HG03575 (cell line): Measurements from ENCODE around the gene CBLL1.

ENCODE experiments used
- ATAC-seq: cut with Tn5 transposase; IDR thresholded peaks from one replicate; pipeline ENCODE4 v1.9.1; 2021; ENCODE audit not compliant: unreplicated experiment, insufficient number of reproducible peaks, low FRiP score; ENCODE audit errors: extremely low read depth

The CBLL1 gene

DNA sequence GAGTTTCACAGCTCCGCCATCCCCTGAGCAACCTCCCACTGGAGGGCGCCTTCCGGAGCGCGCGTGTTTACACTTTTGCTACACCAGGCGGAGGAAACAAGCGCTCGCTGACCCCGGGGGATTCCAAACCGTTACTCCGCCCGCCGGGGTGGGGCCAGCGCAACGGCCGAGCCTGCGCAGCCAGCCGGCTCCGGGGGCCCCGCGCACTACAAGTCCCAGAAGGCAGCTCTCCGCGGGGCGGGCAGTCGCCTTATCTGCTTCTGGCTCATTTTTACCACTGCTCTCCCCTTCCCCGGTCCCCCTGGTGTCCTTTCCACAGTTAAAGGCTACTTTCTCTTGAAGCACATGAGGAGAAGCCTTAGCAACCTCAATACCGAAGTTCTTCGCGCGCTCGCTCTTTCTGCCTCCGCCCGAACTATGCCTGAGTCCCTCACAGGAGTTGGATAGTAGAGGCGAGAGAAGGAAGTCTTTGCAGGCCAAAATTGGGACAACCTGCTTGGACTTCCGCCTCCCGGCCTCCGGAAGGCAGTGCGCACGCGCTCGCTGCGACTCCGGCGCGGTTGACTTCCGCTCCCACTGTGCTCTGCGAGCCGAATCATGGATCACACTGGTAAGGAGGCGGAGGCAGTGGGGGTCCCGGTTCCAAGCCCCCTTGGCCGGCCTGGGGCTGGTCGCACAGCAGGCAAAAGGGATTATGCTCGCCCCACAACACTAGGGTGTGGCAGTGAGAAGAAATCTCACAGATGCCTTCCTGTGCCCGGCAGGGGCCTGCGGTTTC lies at the start of gene CBLL1:
Gene CBLL1, plus strand, starts transcription at position 576 of the 778 bp plus-strand sequence. Its CDS starts 22 bp downstream, at position 598.
- peak; percentile 67 for ATAC-seq

DNA sequence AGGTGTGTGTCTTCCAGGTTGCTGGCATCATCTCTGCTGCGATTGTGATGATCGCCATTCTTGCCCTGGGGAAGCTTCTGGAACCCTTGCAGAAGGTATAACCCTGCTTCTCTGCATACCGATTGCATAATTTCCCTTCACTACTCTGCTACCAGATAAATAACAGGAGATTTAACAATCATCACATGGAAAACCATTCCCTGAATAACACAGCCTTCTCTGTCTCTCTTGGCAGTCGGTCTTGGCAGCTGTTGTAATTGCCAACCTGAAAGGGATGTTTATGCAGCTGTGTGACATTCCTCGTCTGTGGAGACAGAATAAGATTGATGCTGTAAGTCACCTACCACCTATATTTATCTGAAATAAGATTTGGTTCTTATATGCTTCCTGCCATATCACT lies 49.6 kb upstream of the CBLL1 start:
- ATAC-seq, result no peak

DNA sequence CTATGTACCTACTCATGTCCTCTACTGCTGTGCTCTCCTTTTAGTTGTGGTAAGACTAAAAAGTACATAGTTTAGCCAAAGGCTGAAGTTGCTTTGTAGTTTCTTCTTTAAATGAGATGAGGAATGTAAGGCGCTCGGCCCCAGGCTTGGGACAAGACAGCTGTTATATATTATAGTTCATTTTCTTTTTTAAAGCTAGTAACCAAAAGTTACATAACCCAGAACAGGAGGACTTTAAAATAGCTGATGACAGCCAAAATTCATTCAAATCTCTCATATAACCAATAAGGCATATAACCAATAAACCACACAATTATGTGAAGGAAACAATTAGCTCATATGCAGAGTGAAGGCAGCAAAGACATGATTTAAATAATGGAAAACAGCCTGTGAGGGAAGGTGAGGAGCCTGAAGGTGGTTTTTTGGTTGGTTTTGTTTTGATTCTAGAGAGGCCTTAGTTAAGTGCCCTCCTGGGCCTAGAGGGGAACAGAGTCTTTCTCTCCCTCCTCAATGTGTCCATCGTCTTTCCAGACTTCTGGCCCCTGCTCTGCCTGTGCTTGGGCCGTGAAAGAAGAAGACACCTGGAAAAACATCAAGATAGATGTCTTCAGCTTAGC lies 47.5 kb upstream of the CBLL1 start:
- ATAC-seq, result no peak

DNA sequence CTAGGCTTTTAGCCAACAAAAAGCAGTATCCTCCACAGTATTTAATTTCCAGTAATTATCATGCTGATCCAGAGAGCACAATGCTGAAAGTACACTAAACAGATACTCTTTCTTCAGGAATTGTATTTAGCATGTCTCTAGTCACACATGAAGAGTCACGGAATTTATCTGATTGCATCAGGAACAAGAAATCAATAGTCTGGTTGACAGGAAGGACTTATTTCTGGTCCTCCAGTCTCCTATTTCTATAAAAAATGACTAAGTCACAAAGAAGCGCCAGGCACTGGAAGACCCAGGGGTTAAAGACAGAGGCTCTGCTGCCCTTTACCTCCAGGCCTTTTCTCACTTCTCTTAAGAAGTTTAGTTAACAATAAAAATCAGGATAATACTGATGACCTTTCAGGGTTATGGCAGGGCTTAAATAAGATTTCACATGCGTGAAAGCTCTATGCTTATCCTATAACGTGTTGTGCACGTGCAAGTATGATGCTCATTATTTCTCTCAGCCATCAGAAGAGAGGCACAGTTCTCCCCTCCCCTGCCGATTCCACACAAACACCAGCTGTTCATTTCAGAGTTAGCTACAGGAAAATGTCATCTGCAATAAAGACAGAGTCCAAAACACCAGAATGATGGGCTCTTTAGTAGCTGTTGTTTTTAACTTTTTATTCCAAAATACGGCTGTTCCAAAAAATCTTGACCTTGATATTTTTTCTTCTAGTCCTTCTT lies 46.5 kb upstream of the CBLL1 start:
- no peak for ATAC-seq

GRCh38 chr7:107700570-107700969 lies 43.4 kb upstream of the CBLL1 start:
- no peak for ATAC-seq

DNA sequence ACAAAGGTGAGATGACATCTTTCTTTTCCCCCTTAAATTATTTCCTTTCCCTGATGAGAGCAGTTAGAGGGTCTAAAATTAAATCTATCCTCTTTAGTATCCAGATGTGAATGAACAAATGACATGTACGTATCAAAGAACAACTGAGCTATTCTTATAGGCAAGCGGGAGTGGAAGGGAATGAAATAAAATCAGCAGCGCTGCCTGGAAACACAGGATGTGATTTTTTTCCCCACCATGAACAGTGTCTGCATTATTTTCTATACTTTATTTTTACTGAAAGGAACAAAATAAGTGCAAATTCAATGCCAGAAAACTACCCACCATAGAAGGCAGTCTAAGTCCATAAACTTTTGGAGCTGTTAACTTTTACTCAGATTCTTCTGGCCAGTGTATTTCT lies 42.8 kb upstream of the CBLL1 start:
- no peak for ATAC-seq

- no peak for ATAC-seq
Observed at GRCh38 chr7:107703219-107703618, 40.7 kb upstream of the CBLL1 start.

GRCh38 chr7:107703872-107704271 lies 40.1 kb upstream of the CBLL1 start:
- ATAC-seq, result no peak

DNA sequence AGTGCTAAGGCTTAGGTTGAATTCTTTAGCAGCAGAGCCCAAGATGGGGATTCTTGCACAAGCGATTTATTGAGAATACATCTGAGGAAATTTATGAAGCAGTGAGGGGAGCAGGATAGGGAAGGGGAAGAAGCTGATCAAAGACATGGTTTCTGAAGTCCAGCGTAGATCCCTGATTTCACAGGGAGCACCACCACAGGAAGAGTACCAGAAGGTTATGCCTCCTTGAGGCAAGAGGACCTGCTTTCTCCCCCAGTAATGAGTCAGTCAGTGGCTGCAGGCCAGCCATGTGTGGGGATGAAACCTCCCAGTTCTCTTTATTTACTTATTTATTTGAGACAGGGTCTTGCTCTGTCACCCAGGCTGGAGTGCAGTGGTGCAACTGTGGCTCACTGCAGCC lies 35.0 kb upstream of the CBLL1 start:
- ATAC-seq, result no peak

DNA sequence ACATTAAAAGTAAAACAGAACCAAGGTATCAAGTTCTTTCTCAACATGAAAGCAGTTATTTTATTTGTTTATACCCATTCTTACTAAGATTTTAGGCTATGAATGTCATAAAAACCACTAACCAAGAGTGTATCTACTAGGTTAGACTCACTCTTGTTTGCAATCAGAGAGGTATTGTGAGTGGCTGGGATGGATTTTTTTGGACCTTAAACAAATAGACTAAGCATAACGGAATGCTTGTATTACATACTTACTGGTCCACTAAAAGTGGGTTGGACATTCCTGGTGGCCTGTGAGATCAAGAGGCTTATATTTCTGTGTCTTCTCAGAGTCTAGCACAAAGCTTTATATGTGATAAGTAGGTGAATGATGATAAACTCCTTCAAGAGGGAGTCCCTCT lies 32.6 kb upstream of the CBLL1 start:
- no peak for ATAC-seq

DNA sequence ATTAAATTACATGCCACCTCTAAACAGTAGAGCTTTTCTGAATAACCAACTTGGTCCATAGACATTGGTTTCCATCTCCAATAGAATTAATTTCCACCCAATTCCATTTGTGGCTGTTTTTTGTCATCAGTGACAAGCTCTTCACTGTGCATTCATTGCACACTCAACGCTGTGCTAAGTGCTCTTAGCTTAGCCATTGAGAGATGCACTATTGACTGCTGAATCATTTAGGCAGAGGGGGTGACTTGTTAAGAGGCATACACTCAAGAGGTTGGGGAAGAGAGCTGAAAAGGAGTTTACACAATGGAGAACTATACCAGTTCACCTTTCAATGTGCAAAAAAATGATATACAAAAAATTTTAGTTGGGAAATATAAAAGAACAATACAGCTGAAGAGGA lies 31.9 kb upstream of the CBLL1 start:
- ATAC-seq, result no peak

DNA sequence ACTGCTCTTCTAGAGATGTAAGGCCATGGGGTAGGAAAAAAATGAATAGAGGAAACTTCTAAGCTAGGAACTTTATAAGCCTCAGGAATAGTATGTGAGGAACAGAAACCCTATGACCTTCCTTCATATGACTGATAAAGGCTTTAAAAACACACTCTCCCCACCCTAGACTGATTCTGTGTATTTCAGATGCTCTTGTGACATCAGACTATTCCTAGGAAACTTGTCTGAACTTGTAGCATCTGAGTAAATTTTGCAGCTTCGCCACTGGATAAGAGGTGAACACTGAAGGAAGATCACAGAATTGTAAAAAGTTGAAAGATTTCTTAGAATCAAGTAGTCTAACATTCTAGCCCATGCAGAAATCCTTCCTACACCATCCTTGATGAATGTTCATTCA lies 31.0 kb upstream of the CBLL1 start:
- ATAC-seq, result no peak

- no peak for ATAC-seq
Observed at GRCh38 chr7:107715531-107715930, 28.4 kb upstream of the CBLL1 start.

DNA sequence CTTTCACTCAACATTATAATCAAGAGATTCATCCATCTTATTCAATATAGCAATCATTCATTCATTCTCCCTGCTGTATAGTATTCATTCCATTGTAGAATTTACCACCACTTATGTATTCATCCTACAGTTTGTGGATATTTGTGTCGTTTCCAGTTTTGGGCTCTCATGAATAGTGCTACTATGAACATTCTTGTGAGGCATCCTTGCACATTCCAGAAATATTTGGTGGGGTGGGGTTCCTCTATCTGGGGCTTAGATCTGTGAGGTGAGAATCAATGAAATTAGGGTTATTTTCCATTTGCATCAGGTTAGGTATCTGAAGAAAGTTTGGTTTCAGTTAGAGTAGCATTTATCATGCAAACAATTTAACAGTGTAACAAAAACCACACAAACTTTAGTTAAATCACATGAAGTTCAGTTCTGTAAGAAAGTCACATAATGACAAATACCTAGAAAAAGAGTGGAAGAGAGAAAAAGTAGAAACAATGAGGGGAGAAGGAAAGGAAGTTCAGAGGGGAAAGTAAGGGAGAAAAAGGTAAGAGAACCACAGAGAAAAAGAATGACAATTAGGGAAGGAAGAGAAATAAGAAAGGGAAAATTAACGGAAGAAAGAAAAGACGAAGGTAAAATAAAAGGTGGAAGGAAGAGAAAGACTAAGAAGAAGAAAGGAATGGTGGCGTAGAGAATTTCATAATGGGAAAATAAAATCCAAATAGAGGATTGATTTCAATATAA lies 25.3 kb upstream of the CBLL1 start:
- ATAC-seq, result no peak

DNA sequence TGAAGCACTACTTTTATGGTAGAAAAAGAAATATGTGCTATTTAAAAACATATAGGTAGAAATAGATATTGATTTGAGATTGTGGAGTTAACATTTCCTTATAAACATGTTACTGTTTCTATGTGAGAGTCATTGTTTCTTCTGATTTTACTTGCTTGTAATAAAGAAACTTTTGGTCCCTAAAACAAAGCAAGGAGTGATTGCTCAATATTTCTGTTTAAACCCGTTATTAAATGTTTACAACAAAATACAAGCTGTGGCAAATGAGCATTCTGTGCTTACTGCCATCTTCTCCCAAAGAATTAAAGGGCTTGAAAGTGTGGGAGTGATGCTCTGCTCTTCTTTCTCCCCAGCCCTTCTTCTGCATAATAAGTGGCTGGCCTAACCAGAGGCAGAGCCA lies 22.7 kb upstream of the CBLL1 start:
- ATAC-seq, result no peak

DNA sequence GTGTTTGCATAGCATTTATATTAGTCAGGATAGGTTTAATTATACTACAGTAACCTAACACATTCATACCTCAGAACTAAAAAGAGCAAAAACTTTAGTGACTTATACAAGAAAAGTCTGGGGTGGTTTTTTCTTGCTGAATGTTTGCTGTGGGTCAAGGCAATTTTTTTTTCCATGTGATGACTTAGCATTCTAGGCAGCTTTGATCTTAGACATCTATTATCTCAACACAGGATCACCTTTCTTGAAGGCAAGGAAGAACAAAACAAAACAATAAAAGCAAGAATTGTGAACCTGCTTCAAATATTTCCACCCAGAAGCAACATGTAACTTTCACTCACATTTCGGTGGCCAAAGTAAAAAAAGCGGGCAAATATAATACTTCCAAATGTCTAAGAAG lies 20.7 kb upstream of the CBLL1 start:
- no peak for ATAC-seq

DNA sequence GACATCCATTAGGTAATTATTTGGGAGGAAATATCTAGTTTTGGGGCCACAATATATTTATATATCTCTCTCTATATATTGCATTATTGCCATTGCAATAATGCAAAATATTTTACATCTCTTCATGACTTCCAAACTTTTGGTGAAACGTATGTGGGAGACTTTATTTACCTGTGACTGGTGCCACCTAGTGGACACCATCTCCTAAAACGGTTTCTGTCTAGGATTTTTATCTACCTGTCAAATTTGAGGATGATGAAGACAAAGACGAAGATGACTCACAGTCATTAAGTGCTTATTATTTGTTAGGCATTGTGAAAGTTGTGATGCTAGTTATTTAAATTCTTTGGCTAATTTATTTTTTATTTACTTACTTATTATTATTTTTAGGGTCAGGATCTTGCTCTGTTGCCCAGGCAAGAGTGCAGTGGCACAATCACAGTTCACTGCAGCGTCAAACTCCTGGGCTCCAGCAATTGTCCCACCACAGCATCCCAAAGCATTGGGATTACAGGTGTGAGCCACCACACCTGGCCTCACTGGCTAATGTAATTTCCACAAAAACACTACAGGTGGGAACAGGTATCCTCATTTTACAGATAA lies 18.7 kb upstream of the CBLL1 start:
- ATAC-seq, result no peak

GRCh38 chr7:107726356-107727130 lies 17.4 kb upstream of the CBLL1 start:
- ATAC-seq, result no peak
